IMR-90 (cell line): ENCODE measurements around the gene BMX. TPM values are rescaled to one million over a fixed set of nuclear protein-coding genes. Genes with fewer than 3 reads are reported as not detected.

Experiments used
- ATAC-seq: fragments of 200-7000 bp; cut with Tn5 transposase; 2 replicates; pipeline ENCODE4 v1.9.1; 2020; ENCODE audit warnings: low read depth, mild to moderate bottlenecking, moderate library complexity
- BruUV-seq: library from RNA; stranded (reverse); fragments of 400-500 nt; replicated peaks from 2 replicates; lab custom pipeline; 2021; lab: Mats Ljungman, UMichigan
- CTCF ChIA-PET: fragments of 300-600 bp; formaldehyde crosslinking; extraction: SDS; loops from one replicate; lab custom pipeline; 2021; ENCODE audit warnings: antibody characterized with exemption; lab: Yijun Ruan, JAX
- POLR2A ChIA-PET: fragments of 300-600 bp; sonication (Branson Sonifier 250); formaldehyde crosslinking; loops from one replicate; lab custom pipeline; 2022; ENCODE audit warnings: antibody characterized with exemption; ENCODE audit not compliant: unreplicated experiment; lab: Charles Lee
- DNase-seq: peaks from one replicate; pipeline ENCODE4 v3.0.0; 2013
- H2AFZ ChIP-seq: replicated peaks from 2 replicates; pipeline ENCODE3; 2013; ENCODE audit warnings: low read length, mild to moderate bottlenecking; ENCODE audit not compliant: poor library complexity
- H2AK5ac ChIP-seq: 2 replicates; pipeline ENCODE4 v1.6.1; 2013; ENCODE audit warnings: low read depth, low read length, inconsistent platforms
- H2AK9ac ChIP-seq: replicated peaks from 2 replicates; pipeline ENCODE3; 2013; ENCODE audit warnings: mild to moderate bottlenecking, low read depth, low read length, moderate library complexity; ENCODE audit not compliant: poor library complexity
- H2BK120ac ChIP-seq: 2 replicates; pipeline ENCODE4 v1.6.1; 2013; ENCODE audit warnings: low read depth, low read length, inconsistent platforms
- H2BK15ac ChIP-seq: 3 replicates; pipeline ENCODE4 v1.6.1; 2013; ENCODE audit warnings: low read depth, low read length, inconsistent platforms
- H2BK20ac ChIP-seq: 2 replicates; pipeline ENCODE4 v1.6.1; 2013; ENCODE audit warnings: low read depth, mild to moderate bottlenecking, inconsistent platforms, low read length, moderate library complexity
- H2BK5ac ChIP-seq: 2 replicates; pipeline ENCODE4 v1.6.1; 2013; ENCODE audit warnings: mild to moderate bottlenecking, low read depth, low read length, inconsistent platforms; ENCODE audit not compliant: poor library complexity, severe bottlenecking
- H3K14ac ChIP-seq: replicated peaks from 2 replicates; pipeline ENCODE4 v1.6.1; 2013; ENCODE audit warnings: low read depth, low read length, inconsistent platforms
- H3K18ac ChIP-seq: 2 replicates; pipeline ENCODE4 v1.6.1; 2013; ENCODE audit warnings: low read depth, low read length, control low read depth
- H3K23ac ChIP-seq: 2 replicates; pipeline ENCODE4 v1.6.1; 2013; ENCODE audit warnings: low read depth, low read length, inconsistent platforms
- H3K27ac ChIP-seq: 2 replicates; pipeline ENCODE4 v1.5.1; 2013; ENCODE audit warnings: mild to moderate bottlenecking, control low read depth, low read length; ENCODE audit not compliant: insufficient read depth
- H3K27me3 ChIP-seq: 2 replicates; pipeline ENCODE4 v1.6.1; 2013; ENCODE audit warnings: low read length; ENCODE audit not compliant: control insufficient read depth, insufficient read depth
- H3K36me3 ChIP-seq: 2 replicates; pipeline ENCODE4 v1.6.1; 2013; ENCODE audit warnings: low read length, mixed read lengths; ENCODE audit not compliant: control insufficient read depth, insufficient read depth
- H3K4ac ChIP-seq: 2 replicates; pipeline ENCODE4 v1.6.1; 2013; ENCODE audit warnings: low read depth, low read length, inconsistent platforms
- H3K4me1 ChIP-seq: 2 replicates; pipeline ENCODE4 v1.6.1; 2013; ENCODE audit warnings: low read length, mixed read lengths; ENCODE audit not compliant: control insufficient read depth, insufficient read depth
- H3K4me2 ChIP-seq: 2 replicates; pipeline ENCODE4 v1.6.1; 2013; ENCODE audit warnings: low read depth, mild to moderate bottlenecking, control low read depth, low read length, moderate library complexity
- H3K4me3 ChIP-seq: 2 replicates; pipeline ENCODE4 v1.5.1; 2013; ENCODE audit warnings: low read depth, mild to moderate bottlenecking, control low read depth, low read length, moderate library complexity; ENCODE audit not compliant: insufficient read depth
- H3K56ac ChIP-seq: 2 replicates; pipeline ENCODE4 v1.6.1; 2013; ENCODE audit warnings: low read length, inconsistent platforms; ENCODE audit not compliant: insufficient read depth; ENCODE audit errors: extremely low read depth
- H3K79me1 ChIP-seq, 2 experiments: 2 replicates each; pipeline ENCODE4 v1.6.1; 2013; ENCODE audit warnings: low read length in 2 of 2, inconsistent platforms in 1 of 2, low read depth in 1 of 2
- H3K9ac ChIP-seq: 2 replicates; pipeline ENCODE4 v1.6.1; 2013; ENCODE audit warnings: low read depth, low read length, control low read depth
- H3K9me1 ChIP-seq: 2 replicates; pipeline ENCODE4 v1.6.1; 2013; ENCODE audit warnings: low read length, inconsistent platforms; ENCODE audit not compliant: insufficient read depth
- H3K9me3 ChIP-seq: 2 replicates; pipeline ENCODE4 v1.6.1; 2013; ENCODE audit warnings: low read length; ENCODE audit not compliant: control insufficient read depth, insufficient read depth
- H4K20me1 ChIP-seq: 2 replicates; pipeline ENCODE4 v1.6.1; 2013; ENCODE audit warnings: low read length, inconsistent platforms; ENCODE audit not compliant: insufficient read depth
- H4K5ac ChIP-seq: 2 replicates; pipeline ENCODE4 v1.6.1; 2013; ENCODE audit warnings: mild to moderate bottlenecking, low read depth, low read length, control low read depth
- H4K8ac ChIP-seq, 2 experiments: 2 replicates each; pipeline ENCODE4 v1.6.1; 2013; ENCODE audit warnings: low read depth in 2 of 2, low read length in 2 of 2, control low read depth in 1 of 2, inconsistent platforms in 1 of 2
- H4K91ac ChIP-seq: 2 replicates; pipeline ENCODE4 v1.6.1; 2013; ENCODE audit warnings: low read depth, low read length, inconsistent platforms; ENCODE audit not compliant: insufficient read depth
- BHLHE40 ChIP-seq: fragments of 150-350 bp; IDR thresholded peaks from 2 replicates; pipeline ENCODE4 v1.6.1; 2016; ENCODE audit warnings: mild to moderate bottlenecking, low read depth, low read length
- CEBPB ChIP-seq: IDR thresholded peaks from 2 replicates; pipeline ENCODE4 v1.6.1; 2012; ENCODE audit warnings: low read depth, low read length, improper control_type of control experiment
- CHD1 ChIP-seq: IDR thresholded peaks from 2 replicates; pipeline ENCODE4 v1.6.1; 2012; ENCODE audit warnings: low read depth, low read length, improper control_type of control experiment
- CTCF ChIP-seq: conservative IDR thresholded peaks from 2 replicates; pipeline ENCODE4 v1.5.1; 2012; ENCODE audit warnings: mild to moderate bottlenecking, low read depth, low read length, improper control_type of control experiment
- FOS ChIP-seq: fragments of 150-350 bp; IDR thresholded peaks from 2 replicates; pipeline ENCODE4 v1.6.1; 2016; ENCODE audit warnings: low read depth, low read length
- MAFK ChIP-seq: IDR thresholded peaks from 2 replicates; pipeline ENCODE4 v1.6.1; 2012; ENCODE audit warnings: low read depth, low read length, improper control_type of control experiment
- MAZ ChIP-seq: IDR thresholded peaks from 2 replicates; pipeline ENCODE4 v1.6.1; 2012; ENCODE audit warnings: low read depth, mild to moderate bottlenecking, low read length, improper control_type of control experiment, moderate library complexity, borderline replicate concordance
- MXI1 ChIP-seq: IDR thresholded peaks from 2 replicates; pipeline ENCODE4 v1.6.1; 2012; ENCODE audit warnings: low read depth, mild to moderate bottlenecking, low read length, moderate library complexity, borderline replicate concordance
- NFE2L2 ChIP-seq: fragments of 150-350 bp; IDR thresholded peaks from 2 replicates; pipeline ENCODE4 v1.6.1; 2016; ENCODE audit warnings: low read depth, mild to moderate bottlenecking, low read length
- POLR2A ChIP-seq: IDR thresholded peaks from 2 replicates; pipeline ENCODE4 v1.6.1; 2012; ENCODE audit warnings: mild to moderate bottlenecking, low read depth, low read length
- RAD21 ChIP-seq: IDR thresholded peaks from 2 replicates; pipeline ENCODE4 v1.6.1; 2012; ENCODE audit warnings: low read length, improper control_type of control experiment
- RCOR1 ChIP-seq: IDR thresholded peaks from 2 replicates; pipeline ENCODE4 v1.6.1; 2012; ENCODE audit warnings: mild to moderate bottlenecking, low read length, improper control_type of control experiment; ENCODE audit not compliant: insufficient replicate concordance
- RFX5 ChIP-seq: IDR thresholded peaks from 2 replicates; pipeline ENCODE4 v1.8.0; 2012; ENCODE audit warnings: low read depth, mild to moderate bottlenecking, low read length, moderate library complexity
- SMC3 ChIP-seq: fragments of 150-350 bp; IDR thresholded peaks from 2 replicates; pipeline ENCODE4 v1.6.1; 2016; ENCODE audit warnings: low read depth, mild to moderate bottlenecking, antibody characterized with exemption, low read length, moderate library complexity
- WGBS, 2 experiments: methylation state at CpG; one replicate each; pipeline versions ENCODE4 v1.1.5 to v1.1.7; 2013; ENCODE audit warnings: missing lambda C conversion rate in 2 of 2; ENCODE audit not compliant: insufficient read length in 1 of 2; ENCODE audit errors: extremely low coverage in 2 of 2; 5-methylcytosine and 5-hydroxymethylcytosine counted together
- dilution Hi-C: fragments of 300-500 bp; cut with HindIII; formaldehyde crosslinking; loops from one replicate; pipeline ENCODE4 v1.14.3; 2018; ENCODE audit warnings: low sequenced_read_pairs; ENCODE audit not compliant: unreplicated experiment
- in situ Hi-C: fragments of 300-500 bp; cut with MboI; formaldehyde crosslinking; loops from 3 replicates; pipeline ENCODE4 v1.14.3; 2019; ENCODE audit warnings: low sequenced_read_pairs, inconsistent platforms, mixed read lengths
- intact Hi-C: fragments of 100-400 bp; cut with micrococcal nuclease; formaldehyde crosslinking; loops from 2 replicates; pipeline ENCODE4 v1.10.0; 2022
- polyA plus RNA-seq, 3 experiments: library from polyadenylated mRNA; depleted of rRNA; stranded (reverse); fragments of >200 nt; gene quantifications; 2 replicates each; pipeline ENCODE4 v1.2.3, GENCODE V29; 2012; ENCODE audit warnings: low replicate concordance in 1 of 3
- total RNA-seq: library from RNA; depleted of rRNA; stranded (reverse); fragments of >200 nt; gene quantifications from 2 replicates; pipeline ENCODE4 v1.2.3, GENCODE V29; 2012
- TF ChIP-seq, protein P1 (sequence below): fragments of 150-350 bp; IDR thresholded peaks from 2 replicates; pipeline ENCODE4 v1.6.1; 2016; ENCODE audit warnings: low read depth, mild to moderate bottlenecking, low read length, moderate library complexity, borderline replicate concordance
- TF ChIP-seq, protein P2 (sequence below): fragments of 150-350 bp; IDR thresholded peaks from 2 replicates; pipeline ENCODE4 v1.6.1; 2017; ENCODE audit warnings: mild to moderate bottlenecking, antibody characterized with exemption, low read length, low read depth

The BMX gene
- total and polyA plus RNA-seq, 2 of the 4 experiments (the other 2 are of a cell fraction), result not detected

- no peak overlapping the region for H3K23ac ChIP-seq
- no peak overlapping the region for H2BK15ac ChIP-seq
- no peak overlapping the region for H4K8ac ChIP-seq
- no peak overlapping the region for H3K27ac ChIP-seq
- H3K27me3 ChIP-seq, result no peaks in the 10 kb centered on the region; the same call in 1 of the 2 replicates
- no peaks in the 10 kb centered on the region for H3K9me3 ChIP-seq
- dilution Hi-C loops, result no loop called here
- no CpG with 5 or more reads among the region's 5 CpGs for WGBS, 2 experiments
- POLR2A ChIA-PET, result no interaction called here
- no peak overlapping the region for H3K9ac ChIP-seq
- no peak overlapping the region for H3K4ac ChIP-seq
- H3K36me3 ChIP-seq, result no peaks in the 10 kb centered on the region
- no peaks in the 10 kb centered on the region for H3K79me1 ChIP-seq
- H2BK20ac ChIP-seq, result no peak overlapping the region
- no peaks in the 10 kb centered on the region for H4K20me1 ChIP-seq
- no peaks in the 10 kb centered on the region for H3K4me1 ChIP-seq
- intact Hi-C loops, result loop anchor here (10.0 kb wide), 1 partner anchor 1220 kb away; no protein-coding TSS in a partner anchor
- H3K4me3 ChIP-seq, result no peak overlapping the region
- no peak overlapping the region for H4K91ac ChIP-seq
- no peak overlapping the region for H2AK5ac ChIP-seq
- no peak overlapping the region for H4K5ac ChIP-seq
- TF ChIP-seq, protein P1, sequence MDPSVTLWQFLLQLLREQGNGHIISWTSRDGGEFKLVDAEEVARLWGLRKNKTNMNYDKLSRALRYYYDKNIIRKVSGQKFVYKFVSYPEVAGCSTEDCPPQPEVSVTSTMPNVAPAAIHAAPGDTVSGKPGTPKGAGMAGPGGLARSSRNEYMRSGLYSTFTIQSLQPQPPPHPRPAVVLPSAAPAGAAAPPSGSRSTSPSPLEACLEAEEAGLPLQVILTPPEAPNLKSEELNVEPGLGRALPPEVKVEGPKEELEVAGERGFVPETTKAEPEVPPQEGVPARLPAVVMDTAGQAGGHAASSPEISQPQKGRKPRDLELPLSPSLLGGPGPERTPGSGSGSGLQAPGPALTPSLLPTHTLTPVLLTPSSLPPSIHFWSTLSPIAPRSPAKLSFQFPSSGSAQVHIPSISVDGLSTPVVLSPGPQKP, result no peak
- no peak for TF ChIP-seq RFX5
- no peak for TF ChIP-seq SMC3
- TF ChIP-seq MXI1, result no peak
- no peak for TF ChIP-seq FOS
- TF ChIP-seq RCOR1, result no peak
- no peak for TF ChIP-seq MAFK
- no peak for TF ChIP-seq BHLHE40
- no peak for TF ChIP-seq CTCF
- TF ChIP-seq CHD1, result no peak
- TF ChIP-seq MAZ, result no peak
- TF ChIP-seq CEBPB, result no peak
- no peak for TF ChIP-seq NFE2L2
- no peak for TF ChIP-seq POLR2A
- TF ChIP-seq, protein P2, sequence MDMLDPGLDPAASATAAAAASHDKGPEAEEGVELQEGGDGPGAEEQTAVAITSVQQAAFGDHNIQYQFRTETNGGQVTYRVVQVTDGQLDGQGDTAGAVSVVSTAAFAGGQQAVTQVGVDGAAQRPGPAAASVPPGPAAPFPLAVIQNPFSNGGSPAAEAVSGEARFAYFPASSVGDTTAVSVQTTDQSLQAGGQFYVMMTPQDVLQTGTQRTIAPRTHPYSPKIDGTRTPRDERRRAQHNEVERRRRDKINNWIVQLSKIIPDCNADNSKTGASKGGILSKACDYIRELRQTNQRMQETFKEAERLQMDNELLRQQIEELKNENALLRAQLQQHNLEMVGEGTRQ, result no peak
- TF ChIP-seq RAD21, result no peak
- H3K14ac ChIP-seq, result no peak overlapping the region
- no peak overlapping the region for H3K56ac ChIP-seq
- BruUV-seq, result no TSS peak
- H3K18ac ChIP-seq, result no peak overlapping the region
- H3K9me1 ChIP-seq, result no peaks in the 10 kb centered on the region
- H2BK120ac ChIP-seq, result no peak overlapping the region
- no peak overlapping the region for H3K4me2 ChIP-seq
- H2AFZ ChIP-seq, result no peak overlapping the region
- DNase-seq (no peak), ATAC-seq (no peak)
- CTCF ChIA-PET, result no interaction called here
- H2AK9ac ChIP-seq, result no peak overlapping the region
- H2BK5ac ChIP-seq, result no peak overlapping the region
- in situ Hi-C loops, result loop anchor here (25.0 kb wide), 1 partner anchor 1212 kb away; no protein-coding TSS in a partner anchor
Measured at GRCh38 chrX:15475021-15475420, 25.6 kb upstream of the BMX start.
